Bronchial epithelial cell (primary cell): ENCODE measurements around the gene ITSN2. TPM values are rescaled to one million over a fixed set of nuclear protein-coding genes. Genes with fewer than 3 reads are reported as not detected.
"Not testable (repeated sequence)": the region's sequence is repeated elsewhere in the genome, so short reads cannot be mapped to it uniquely, and the experiment has no call there.

Experiments used
- DNase-seq: peaks from one replicate; pipeline ENCODE4 v3.0.0-alpha.2; 2010; ENCODE audit warnings: low read depth
- FAIRE-seq: peaks from 2 replicates; lab custom pipeline; 2011; peaks lifted over from hg19 to GRCh38; lab: Jason Lieb, UNC
- H3K27me3 ChIP-seq: 2 replicates; pipeline ENCODE4 v1.5.1; 2011; ENCODE audit warnings: low read length; ENCODE audit not compliant: control insufficient read depth, insufficient read depth
- H3K36me3 ChIP-seq: 2 replicates; pipeline ENCODE4 v1.5.1; 2011; ENCODE audit warnings: low read length; ENCODE audit not compliant: control insufficient read depth, insufficient read depth
- H3K4me3 ChIP-seq: 2 replicates; pipeline ENCODE4 v1.5.1; 2011; ENCODE audit warnings: mild to moderate bottlenecking, low read depth, low read length, control low read depth
- CTCF ChIP-seq: IDR thresholded peaks from 2 replicates; pipeline ENCODE4 v1.5.1; 2011; ENCODE audit warnings: mild to moderate bottlenecking, moderate library complexity, low read length, control low read depth, inconsistent platforms; ENCODE audit not compliant: insufficient read depth, severe bottlenecking
- total RNA-seq: library from RNA; depleted of rRNA; stranded (reverse); fragments of >200 nt; gene quantifications from 2 replicates; pipeline ENCODE4 v1.2.1, GENCODE V29; 2014

Gene ITSN2
- total RNA-seq: 26.3 and 32.4 TPM in 2 replicates

GRCh38 chr2:24360050-24360962 is at the start of gene ITSN2:
TSS of gene ITSN2 (minus strand) at chr2:24360536. CDS start at chr2:24328082, 32,454 bp downstream.
- Histone ChIP-seq H3K27me3 (no peaks in the 10 kb centered on the region), H3K4me3 (peak within 1 kb of the TSS; percentile 85), H3K36me3 (no peaks in the 10 kb centered on the region)
- TF ChIP-seq CTCF: no peak
- DNase-seq: peak; percentile 54
- no peak for FAIRE-seq

- TF ChIP-seq CTCF: no peak
- no peak for DNase-seq
Observed at GRCh38 chr2:24409171-24409570, 48.8 kb upstream of the ITSN2 start.

GRCh38 chr2:24408704-24409103 is 48.4 kb upstream of the ITSN2 start:
- not testable (repeated sequence) for H3K4me3 ChIP-seq, H3K27me3 ChIP-seq, FAIRE-seq, H3K36me3 ChIP-seq, DNase-seq

More at GRCh38 chr2:24409171-24409570, 48.8 kb upstream of the ITSN2 start:
- FAIRE-seq: no peak
- no peaks in the 10 kb centered on the region for H3K27me3 ChIP-seq
- no peak overlapping the region for H3K4me3 ChIP-seq
- no peaks in the 10 kb centered on the region for H3K36me3 ChIP-seq

- no peak for TF ChIP-seq CTCF
- DNase-seq (peak; percentile 14), FAIRE-seq (no peak)
Observed at GRCh38 chr2:24404491-24404921, 44.2 kb upstream of the ITSN2 start.

GRCh38 chr2:24403832-24404212 is 43.5 kb upstream of the ITSN2 start:
- Histone ChIP-seq H3K4me3 (no peak overlapping the region), H3K27me3 (no peaks in the 10 kb centered on the region), H3K36me3 (no peaks in the 10 kb centered on the region)
- no peak for TF ChIP-seq CTCF
- FAIRE-seq (no peak), DNase-seq (no peak)

More at GRCh38 chr2:24404491-24404921, 44.2 kb upstream of the ITSN2 start:
- Histone ChIP-seq H3K36me3 (no peaks in the 10 kb centered on the region), H3K27me3 (no peaks in the 10 kb centered on the region), H3K4me3 (no peak overlapping the region)

- FAIRE-seq: no peak
- TF ChIP-seq CTCF: no peak
- Histone ChIP-seq H3K36me3 (no peaks in the 10 kb centered on the region), H3K27me3 (no peaks in the 10 kb centered on the region), H3K4me3 (no peak overlapping the region)
- DNase-seq: no peak
Observed at GRCh38 chr2:24403168-24403831, 43.0 kb upstream of the ITSN2 start.
